ENCODE data around the gene RNLS.
A peak's percentile ranks its signal among the peaks of the same experiment; 100 is the strongest.

The RNLS gene

DNA sequence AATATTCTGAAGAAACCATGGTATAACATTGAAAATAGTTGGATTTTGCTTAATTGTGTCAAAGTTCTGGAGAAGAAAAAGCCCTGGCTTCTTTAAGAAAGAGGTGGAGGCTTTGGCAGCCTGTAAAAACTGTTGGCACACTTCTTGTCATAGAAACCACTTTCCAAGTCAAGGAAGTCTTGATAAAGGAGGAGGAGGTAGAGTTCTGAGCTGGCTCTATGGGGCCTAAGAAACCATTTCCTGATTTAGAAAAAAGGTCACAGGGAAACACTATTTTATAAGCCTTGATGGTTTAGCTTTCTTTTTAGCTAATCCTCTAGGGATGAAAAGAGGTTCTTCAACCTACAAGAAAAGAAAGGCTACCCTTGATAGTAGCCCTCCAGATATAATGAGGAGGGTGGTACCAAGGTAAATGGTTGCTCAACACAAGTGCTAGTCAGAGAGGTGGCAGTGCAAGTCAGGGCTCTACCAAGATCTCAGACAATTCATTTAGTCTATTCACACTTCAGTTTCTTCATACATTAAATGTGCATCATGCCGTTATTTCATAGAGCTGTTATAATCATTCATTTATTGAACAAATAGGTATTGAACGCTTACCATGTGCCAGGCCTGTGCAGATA, 346.9 kb downstream of the RNLS start:
- H3K9ac ChIP-seq (ENCODE audit: low read length), result no peak overlapping the region
- H3K4me1 ChIP-seq (ENCODE audit: control insufficient read depth, insufficient read depth, low read length), result no peaks in the 10 kb centered on the region
- H3K27me3 ChIP-seq (ENCODE audit: control insufficient read depth, insufficient read depth, low read length), result no peaks in the 10 kb centered on the region
- H3K36me3 ChIP-seq (ENCODE audit: control insufficient read depth, insufficient read depth, low read length), result no peaks in the 10 kb centered on the region
- no peak overlapping the region for H3K27ac ChIP-seq (ENCODE audit: low read depth, low read length)
- H3K4me3 ChIP-seq (ENCODE audit: low read length), result no peak overlapping the region

DNA sequence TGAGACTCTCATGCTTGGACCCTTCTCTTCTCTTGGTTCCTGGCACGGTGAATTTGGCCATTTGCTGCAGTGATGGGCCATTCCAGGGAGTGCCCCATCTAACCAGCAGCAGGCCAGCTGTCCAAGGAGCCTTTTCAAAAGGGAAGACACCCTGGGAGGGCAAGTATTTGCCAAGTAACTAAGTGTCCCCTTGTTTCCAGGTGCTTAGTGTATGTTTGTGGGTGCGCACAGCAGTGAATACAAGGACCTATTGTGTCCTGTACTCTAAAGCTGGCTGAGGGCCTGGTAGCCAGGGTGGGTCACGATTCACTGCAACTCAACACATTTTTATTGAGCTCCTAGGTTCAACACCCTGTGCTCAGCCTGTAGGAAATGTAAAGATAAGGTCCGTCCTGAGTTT, 348.8 kb downstream of the RNLS start:
- Histone ChIP-seq H3K27ac (ENCODE audit: low read depth, low read length) (peak overlapping the region; percentile 6), H3K27me3 (ENCODE audit: control insufficient read depth, insufficient read depth, low read length) (no peaks in the 10 kb centered on the region), H3K9ac (ENCODE audit: low read length) (no peak overlapping the region), H3K36me3 (ENCODE audit: control insufficient read depth, insufficient read depth, low read length) (no peaks in the 10 kb centered on the region), H3K4me3 (ENCODE audit: low read length) (no peak overlapping the region), H3K4me1 (ENCODE audit: control insufficient read depth, insufficient read depth, low read length) (no peaks in the 10 kb centered on the region)

DNA sequence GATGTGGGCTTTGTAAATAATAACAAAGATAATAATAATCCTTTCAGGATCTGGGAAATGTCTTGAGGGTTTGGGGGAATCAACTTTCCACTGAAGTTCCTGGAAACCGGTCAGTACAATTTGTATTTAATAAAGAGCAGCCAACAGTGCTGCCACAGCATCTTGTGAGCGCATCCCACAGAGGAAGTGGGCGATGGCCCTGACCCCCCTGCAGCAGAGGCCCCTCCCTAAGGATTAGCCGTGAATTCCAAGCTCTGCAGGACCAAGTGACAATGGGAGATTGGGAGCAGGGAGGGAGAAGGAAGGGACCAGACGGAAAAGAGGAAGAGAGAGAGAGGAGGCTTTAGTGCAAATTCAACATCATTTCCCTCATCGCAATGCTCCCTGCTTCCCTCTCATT, 349.2 kb downstream of the RNLS start:
- H3K4me3 ChIP-seq (ENCODE audit: low read length), result no peak overlapping the region
- H3K27me3 ChIP-seq (ENCODE audit: control insufficient read depth, insufficient read depth, low read length), result no peaks in the 10 kb centered on the region
- H3K36me3 ChIP-seq (ENCODE audit: control insufficient read depth, insufficient read depth, low read length), result no peaks in the 10 kb centered on the region
- no peak overlapping the region for H3K27ac ChIP-seq (ENCODE audit: low read depth, low read length)
- no peak overlapping the region for H3K9ac ChIP-seq (ENCODE audit: low read length)
- H3K4me1 ChIP-seq (ENCODE audit: control insufficient read depth, insufficient read depth, low read length), result no peaks in the 10 kb centered on the region

DNA sequence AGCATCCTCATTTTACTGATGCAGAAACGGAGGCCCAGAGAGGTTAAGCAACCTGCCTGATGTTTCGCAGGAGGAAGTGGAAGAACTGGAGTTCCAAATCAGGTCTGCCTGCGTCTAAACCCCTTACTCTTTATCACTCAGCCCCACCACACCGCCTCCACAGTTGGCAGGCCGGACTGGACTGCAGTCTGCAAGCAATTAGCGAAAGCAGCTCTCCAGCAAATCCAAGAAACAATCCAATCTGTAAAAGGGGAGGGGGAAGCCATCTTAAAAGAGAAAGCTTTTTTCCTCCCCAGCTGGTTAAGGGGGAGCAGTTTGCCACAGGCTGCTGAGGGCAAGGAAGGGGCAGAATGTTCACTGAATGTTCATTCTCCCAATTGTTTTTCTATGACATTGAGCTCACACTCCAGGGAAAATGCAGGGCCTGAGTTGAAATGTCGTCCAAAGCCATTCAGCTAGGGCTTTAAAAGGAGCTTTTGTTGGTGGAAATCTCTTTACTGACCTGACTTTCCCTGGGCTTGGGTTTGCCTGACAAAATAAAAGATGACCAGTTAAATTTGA, 350.1 kb downstream of the RNLS start:
- Histone ChIP-seq H3K27ac (ENCODE audit: low read depth, low read length) (no peak overlapping the region), H3K4me1 (ENCODE audit: control insufficient read depth, insufficient read depth, low read length) (no peaks in the 10 kb centered on the region), H3K4me3 (ENCODE audit: low read length) (no peak overlapping the region), H3K9ac (ENCODE audit: low read length) (no peak overlapping the region), H3K27me3 (ENCODE audit: control insufficient read depth, insufficient read depth, low read length) (no peaks in the 10 kb centered on the region), H3K36me3 (ENCODE audit: control insufficient read depth, insufficient read depth, low read length) (no peaks in the 10 kb centered on the region)

DNA sequence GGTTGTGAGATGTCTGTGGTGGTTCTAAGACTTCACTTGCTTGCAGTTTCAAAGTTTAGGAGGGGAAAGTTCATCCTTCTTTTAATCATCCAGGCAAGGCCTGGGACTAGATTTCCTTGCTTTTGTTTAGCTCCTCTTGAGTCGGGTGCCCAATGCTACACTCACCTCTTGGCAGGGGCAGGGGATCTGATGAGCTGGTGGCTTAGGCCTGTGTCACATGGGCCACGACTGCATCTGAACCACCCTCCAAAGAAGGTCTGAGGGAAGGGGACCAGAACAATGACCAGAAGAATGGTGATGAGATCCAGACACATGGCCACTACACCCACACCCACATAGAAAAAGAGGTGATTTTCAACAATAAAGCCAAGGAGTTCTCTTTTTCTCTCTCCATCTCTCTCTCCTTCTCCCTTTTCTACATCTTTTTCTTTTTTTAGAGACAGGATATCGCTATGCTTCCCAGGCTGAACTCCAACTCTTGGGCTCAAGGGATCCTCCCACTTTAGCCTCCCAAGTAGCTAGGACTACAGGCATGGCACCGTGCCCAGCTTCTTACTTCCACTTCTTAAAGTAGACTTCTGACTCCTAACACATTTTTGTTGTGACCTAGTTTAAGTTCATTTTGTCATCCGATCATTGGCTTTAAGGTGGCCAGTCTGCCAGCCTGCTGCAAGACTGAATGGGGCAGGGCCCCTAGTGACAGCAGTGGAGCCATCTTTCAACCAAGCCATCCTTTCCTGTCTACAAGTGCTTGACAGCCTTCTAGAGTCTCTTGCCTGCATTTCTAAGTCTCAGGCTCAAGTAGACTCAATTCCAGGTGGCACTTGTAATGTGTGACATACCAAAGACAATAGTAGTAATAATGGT, 350.9 kb downstream of the RNLS start:
- Histone ChIP-seq H3K27ac (ENCODE audit: low read depth, low read length) (no peak overlapping the region), H3K9ac (ENCODE audit: low read length) (no peak overlapping the region), H3K27me3 (ENCODE audit: control insufficient read depth, insufficient read depth, low read length) (no peaks in the 10 kb centered on the region), H3K4me1 (ENCODE audit: control insufficient read depth, insufficient read depth, low read length) (no peaks in the 10 kb centered on the region), H3K36me3 (ENCODE audit: control insufficient read depth, insufficient read depth, low read length) (no peaks in the 10 kb centered on the region), H3K4me3 (ENCODE audit: low read length) (no peak overlapping the region)

DNA sequence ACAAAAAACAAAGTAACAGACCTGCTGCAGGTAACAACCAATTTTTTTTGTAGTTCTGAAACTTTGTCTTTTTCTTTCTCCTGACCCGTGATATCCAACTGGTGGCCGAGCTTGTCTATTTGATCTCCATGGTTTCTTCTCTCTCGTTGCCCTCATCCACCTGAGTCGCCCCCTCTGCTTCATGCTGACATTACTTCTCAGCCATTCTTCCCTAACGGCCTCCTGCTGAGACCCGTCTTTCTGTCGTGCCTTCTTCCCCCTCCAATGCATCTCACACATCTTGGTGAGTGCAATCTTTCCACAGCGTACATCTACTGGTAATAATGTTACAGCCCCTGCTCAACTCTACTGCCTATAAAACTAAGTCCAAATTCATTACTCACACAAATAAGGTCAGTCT, 352.9 kb downstream of the RNLS start:
- Histone ChIP-seq H3K36me3 (ENCODE audit: control insufficient read depth, insufficient read depth, low read length) (no peaks in the 10 kb centered on the region), H3K9ac (ENCODE audit: low read length) (no peak overlapping the region), H3K4me1 (ENCODE audit: control insufficient read depth, insufficient read depth, low read length) (peaks cover 2% of the 10 kb centered on the region), H3K4me3 (ENCODE audit: low read length) (no peak overlapping the region), H3K27ac (ENCODE audit: low read depth, low read length) (no peak overlapping the region), H3K27me3 (ENCODE audit: control insufficient read depth, insufficient read depth, low read length) (no peaks in the 10 kb centered on the region)

DNA sequence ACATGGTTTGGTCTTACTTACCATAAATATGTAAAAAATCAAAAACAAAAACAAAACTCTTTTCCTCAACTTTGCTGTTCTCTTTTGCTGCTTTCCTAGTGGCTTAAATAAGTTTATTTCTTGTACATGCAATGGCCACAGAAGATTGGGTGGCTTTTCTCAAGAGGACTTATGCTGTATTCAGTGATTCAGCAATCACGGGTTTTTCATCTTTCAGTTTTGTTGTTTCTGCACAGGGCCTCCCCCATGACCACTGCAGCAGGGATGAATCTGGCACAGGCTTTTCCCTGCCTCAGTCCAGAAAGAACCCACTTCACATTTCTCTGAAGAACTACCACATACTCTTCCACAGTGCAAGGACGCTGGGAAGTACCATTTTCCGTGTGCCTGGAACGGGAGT, 355.0 kb downstream of the RNLS start:
- Histone ChIP-seq H3K27ac (ENCODE audit: low read depth, low read length) (no peak overlapping the region), H3K27me3 (ENCODE audit: control insufficient read depth, insufficient read depth, low read length) (no peaks in the 10 kb centered on the region), H3K4me3 (ENCODE audit: low read length) (no peak overlapping the region), H3K36me3 (ENCODE audit: control insufficient read depth, insufficient read depth, low read length) (no peaks in the 10 kb centered on the region), H3K4me1 (ENCODE audit: control insufficient read depth, insufficient read depth, low read length) (peaks cover 2% of the 10 kb centered on the region), H3K9ac (ENCODE audit: low read length) (no peak overlapping the region)

DNA sequence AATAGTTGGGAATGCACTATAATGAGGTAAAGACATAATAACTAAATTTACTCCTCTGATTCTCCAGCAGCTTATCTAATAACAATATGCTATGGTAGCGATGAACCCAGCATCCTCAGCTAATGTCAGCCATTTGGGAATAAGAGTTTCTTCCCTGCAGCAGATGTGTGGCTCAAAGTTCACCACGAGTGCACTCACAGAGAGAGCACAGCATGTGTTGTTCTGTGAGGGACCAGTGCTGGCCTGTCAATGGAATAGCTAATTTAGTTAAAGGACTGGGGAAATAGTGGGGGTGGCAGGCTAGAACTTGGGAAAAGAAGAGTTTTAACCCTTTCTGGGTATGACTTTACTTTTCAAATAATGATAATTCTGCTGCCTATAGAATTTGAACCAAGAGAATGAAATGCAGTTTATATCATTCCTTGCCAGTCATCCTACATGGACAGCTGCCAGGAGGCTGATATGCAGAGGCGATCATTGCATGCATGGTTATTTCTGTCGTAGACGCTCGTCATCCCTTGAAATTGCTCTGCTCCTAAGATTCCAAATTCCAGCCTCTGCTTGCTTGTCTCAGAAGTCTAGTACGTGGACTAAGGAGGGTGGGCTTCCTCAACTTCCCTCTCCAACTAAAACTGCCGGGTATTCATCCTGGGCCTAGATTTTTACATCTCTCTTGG, 355.6 kb downstream of the RNLS start:
- H3K4me1 ChIP-seq (ENCODE audit: control insufficient read depth, insufficient read depth, low read length), result peaks cover 2% of the 10 kb centered on the region
- H3K36me3 ChIP-seq (ENCODE audit: control insufficient read depth, insufficient read depth, low read length), result no peaks in the 10 kb centered on the region
- no peaks in the 10 kb centered on the region for H3K27me3 ChIP-seq (ENCODE audit: control insufficient read depth, insufficient read depth, low read length)
- H3K9ac ChIP-seq (ENCODE audit: low read length), result no peak overlapping the region
- no peak overlapping the region for H3K4me3 ChIP-seq (ENCODE audit: low read length)
- no peak overlapping the region for H3K27ac ChIP-seq (ENCODE audit: low read depth, low read length)

DNA sequence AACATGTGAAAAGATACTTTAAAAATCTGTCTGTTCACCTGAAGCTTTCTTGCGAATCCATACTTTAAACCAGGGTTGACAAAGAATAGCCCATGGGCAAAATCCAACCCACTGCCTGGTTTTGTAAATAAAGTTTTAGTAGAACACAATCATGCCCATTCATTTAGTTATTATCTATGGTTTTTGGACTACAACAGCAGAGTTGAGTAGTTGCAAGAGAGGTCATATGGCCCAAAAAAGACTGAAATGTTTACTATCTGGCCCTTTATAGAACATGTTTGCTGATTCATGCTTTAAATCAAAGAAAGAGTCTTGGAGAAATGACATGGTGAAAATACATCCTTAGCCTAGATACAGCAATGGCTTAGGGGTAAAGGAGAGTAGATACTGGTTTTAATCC, 356.2 kb downstream of the RNLS start:
- Histone ChIP-seq H3K9ac (ENCODE audit: low read length) (no peak overlapping the region), H3K36me3 (ENCODE audit: control insufficient read depth, insufficient read depth, low read length) (no peaks in the 10 kb centered on the region), H3K27me3 (ENCODE audit: control insufficient read depth, insufficient read depth, low read length) (no peaks in the 10 kb centered on the region), H3K27ac (ENCODE audit: low read depth, low read length) (no peak overlapping the region), H3K4me3 (ENCODE audit: low read length) (no peak overlapping the region), H3K4me1 (ENCODE audit: control insufficient read depth, insufficient read depth, low read length) (peaks cover 2% of the 10 kb centered on the region)

DNA sequence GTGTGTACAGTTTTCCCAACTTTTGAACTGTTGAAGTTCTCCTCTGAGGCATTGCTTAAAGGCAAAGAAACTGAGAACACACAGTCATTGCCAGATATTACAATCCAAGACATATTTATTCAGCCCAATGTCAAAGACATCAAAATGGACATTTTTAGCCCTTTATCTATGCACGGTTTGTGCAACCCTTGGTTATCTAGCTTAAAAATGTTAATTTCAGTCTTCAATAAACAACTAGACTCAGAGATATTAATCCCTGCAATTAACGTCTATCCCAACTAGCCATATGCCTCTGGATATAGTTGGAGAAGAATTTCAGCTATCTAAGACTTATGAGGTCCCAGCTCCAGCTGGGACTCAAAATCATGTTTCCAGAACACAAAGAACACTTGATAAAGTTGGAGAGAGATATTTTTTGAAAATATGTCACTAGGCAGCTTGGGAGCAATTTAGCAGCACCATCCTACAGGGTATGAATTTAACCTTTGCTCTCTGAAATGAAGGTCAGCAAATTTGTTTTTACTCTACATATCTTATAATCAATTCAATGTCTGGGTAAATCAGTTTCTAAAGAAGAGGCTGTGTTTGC, 357.0 kb downstream of the RNLS start:
- Histone ChIP-seq H3K27ac (ENCODE audit: low read depth, low read length) (no peak overlapping the region), H3K36me3 (ENCODE audit: control insufficient read depth, insufficient read depth, low read length) (no peaks in the 10 kb centered on the region), H3K4me3 (ENCODE audit: low read length) (no peak overlapping the region), H3K27me3 (ENCODE audit: control insufficient read depth, insufficient read depth, low read length) (no peaks in the 10 kb centered on the region), H3K9ac (ENCODE audit: low read length) (no peak overlapping the region), H3K4me1 (ENCODE audit: control insufficient read depth, insufficient read depth, low read length) (peaks cover 2% of the 10 kb centered on the region)

Data from rectal smooth muscle tissue (tissue), 1 donor.